Nephron progenitor cell (in vitro differentiated cells): ENCODE data around the gene PSMB3.

Experiments used
- DNase-seq: peaks from one replicate; pipeline ENCODE4 v3.0.0; 2021
- H3K27ac Mint-ChIP-seq: 2 replicates; pipeline ENCODE4 v1.8.0; 2021; ENCODE audit warnings: mild to moderate bottlenecking, moderate library complexity, mixed read lengths
- H3K27me3 Mint-ChIP-seq: 2 replicates; pipeline ENCODE4 v1.8.0; 2021; ENCODE audit warnings: mild to moderate bottlenecking, low read depth, mixed read lengths; ENCODE audit not compliant: poor library complexity
- H3K36me3 Mint-ChIP-seq: 2 replicates; pipeline ENCODE4 v1.8.0; 2021; ENCODE audit warnings: low read depth, mixed read lengths
- H3K4me1 Mint-ChIP-seq: 2 replicates; pipeline ENCODE4 v1.8.0; 2021; ENCODE audit warnings: mixed read lengths
- H3K4me3 Mint-ChIP-seq: 2 replicates; pipeline ENCODE4 v1.8.0; 2021; ENCODE audit warnings: mild to moderate bottlenecking, moderate library complexity, mixed read lengths
- H3K9me3 Mint-ChIP-seq: 2 replicates; pipeline ENCODE4 v1.8.0; 2021; ENCODE audit warnings: mild to moderate bottlenecking, moderate library complexity, mixed read lengths
- CTCF ChIP-seq: fragments of 200-600 bp; sonication (generic); IDR thresholded peaks from 2 replicates; pipeline ENCODE4 v1.5.0; 2021; ENCODE audit warnings: antibody characterized with exemption

Gene PSMB3

GRCh38 chr17:38738007-38738662, 14.4 kb upstream of the PSMB3 start:
- no peak overlapping the region for H3K4me3 Mint-ChIP-seq
- H3K27me3 Mint-ChIP-seq, result no peaks in the 10 kb centered on the region
- H3K27ac Mint-ChIP-seq, result peak overlapping the region; percentile 90
- H3K9me3 Mint-ChIP-seq, result no peaks in the 10 kb centered on the region
- peaks cover 41% of the 10 kb centered on the region for H3K4me1 Mint-ChIP-seq
- no peak for DNase-seq
- H3K36me3 Mint-ChIP-seq, result peaks cover 43% of the 10 kb centered on the region
- no peak for TF ChIP-seq CTCF

GRCh38 chr17:38738686-38739085, 13.9 kb upstream of the PSMB3 start:
- Mint-ChIP-seq H3K4me1 (peaks cover 47% of the 10 kb centered on the region), H3K4me3 (no peak overlapping the region)

GRCh38 chr17:38739305-38739704, 13.2 kb upstream of the PSMB3 start:
- H3K27me3 Mint-ChIP-seq, result no peaks in the 10 kb centered on the region
- no peak for DNase-seq
- H3K9me3 Mint-ChIP-seq, result no peaks in the 10 kb centered on the region
- no peak for TF ChIP-seq CTCF
- peaks cover 38% of the 10 kb centered on the region for H3K36me3 Mint-ChIP-seq
- no peak overlapping the region for H3K4me3 Mint-ChIP-seq
- H3K4me1 Mint-ChIP-seq, result peaks cover 52% of the 10 kb centered on the region
- no peak overlapping the region for H3K27ac Mint-ChIP-seq

More at GRCh38 chr17:38738686-38739085, 13.9 kb upstream of the PSMB3 start:
- Mint-ChIP-seq H3K27ac (no peak overlapping the region), H3K36me3 (peaks cover 41% of the 10 kb centered on the region), H3K27me3 (no peaks in the 10 kb centered on the region), H3K9me3 (no peaks in the 10 kb centered on the region)
- DNase-seq, result no peak
- no peak for TF ChIP-seq CTCF

GRCh38 chr17:38740044-38740443, 12.5 kb upstream of the PSMB3 start:
- Mint-ChIP-seq H3K36me3 (peaks cover 38% of the 10 kb centered on the region), H3K4me3 (no peak overlapping the region), H3K27ac (no peak overlapping the region), H3K9me3 (no peaks in the 10 kb centered on the region), H3K27me3 (no peaks in the 10 kb centered on the region), H3K4me1 (peaks cover 51% of the 10 kb centered on the region)
- no peak for TF ChIP-seq CTCF
- DNase-seq, result no peak

GRCh38 chr17:38740806-38741205, 11.7 kb upstream of the PSMB3 start:
- TF ChIP-seq CTCF, result no peak
- H3K4me1 Mint-ChIP-seq, result peaks cover 53% of the 10 kb centered on the region
- H3K4me3 Mint-ChIP-seq, result no peak overlapping the region
- no peaks in the 10 kb centered on the region for H3K9me3 Mint-ChIP-seq
- H3K36me3 Mint-ChIP-seq, result peaks cover 33% of the 10 kb centered on the region
- H3K27ac Mint-ChIP-seq, result no peak overlapping the region
- no peaks in the 10 kb centered on the region for H3K27me3 Mint-ChIP-seq
- DNase-seq, result no peak

GRCh38 chr17:38741461-38741860, 11.1 kb upstream of the PSMB3 start:
- Mint-ChIP-seq H3K27ac (peak overlapping the region; percentile 83), H3K4me3 (no peak overlapping the region), H3K4me1 (peaks cover 59% of the 10 kb centered on the region), H3K9me3 (no peaks in the 10 kb centered on the region), H3K27me3 (no peaks in the 10 kb centered on the region), H3K36me3 (peaks cover 33% of the 10 kb centered on the region)
- DNase-seq, result no peak
- no peak for TF ChIP-seq CTCF
